Upper lobe of right lung (tissue), 1 donor: Measurements from ENCODE around the gene C10orf71. TPM values are rescaled to one million over a fixed set of nuclear protein-coding genes. Genes with fewer than 3 reads are reported as not detected.

ENCODE experiments used
- ATAC-seq: fragments of 200-7000 bp; cut with Tn5 transposase; one replicate; pipeline ENCODE4 v1.9.1; 2020; ENCODE audit warnings: mild to moderate bottlenecking, moderate library complexity
- DNase-seq: peaks from one replicate; pipeline ENCODE4 v3.0.0-alpha.2; 2020
- H3K27ac ChIP-seq: fragments of 200-600 bp; one replicate; pipeline ENCODE4 v1.8.0; 2022
- H3K27me3 ChIP-seq: fragments of 200-600 bp; one replicate; pipeline ENCODE4 v1.8.0; 2022; ENCODE audit warnings: mild to moderate bottlenecking
- H3K36me3 ChIP-seq: fragments of 200-600 bp; one replicate; pipeline ENCODE4 v1.8.0; 2022
- H3K4me1 ChIP-seq: fragments of 200-600 bp; one replicate; pipeline ENCODE4 v1.8.0; 2022
- H3K4me3 ChIP-seq: fragments of 200-600 bp; one replicate; pipeline ENCODE4 v1.8.0; 2022; ENCODE audit warnings: mild to moderate bottlenecking
- H3K9me3 ChIP-seq: fragments of 200-600 bp; one replicate; pipeline ENCODE4 v1.8.0; 2022
- CTCF ChIP-seq: fragments of 200-600 bp; IDR thresholded peaks from one replicate; pipeline ENCODE4 v1.8.0; 2022; ENCODE audit warnings: antibody characterized with exemption
- intact Hi-C: fragments of 100-400 bp; cut with DNase I; formaldehyde crosslinking; loops from one replicate; pipeline ENCODE4 v1.11.0; 2022
- total RNA-seq: library from RNA; stranded (reverse); fragmentation: NEBNext Ultra II Directional; extraction: Animal tissue kit (Norgen Biotek cat#: 25700); gene quantifications from one replicate; pipeline ENCODE4 v1.2.1, GENCODE V29; 2021
- donor health status: DM: no; HTN: yes; CAD: no; lungs with severe emphysema.

C10orf71 gene
- total RNA-seq, 1 donor from 2014 or later: not detected

- TF ChIP-seq CTCF: no peak
- Histone ChIP-seq H3K9me3 (no peaks in the 10 kb centered on the region), H3K27ac (no peak overlapping the region), H3K4me3 (no peak overlapping the region), H3K27me3 (no peaks in the 10 kb centered on the region), H3K4me1 (no peaks in the 10 kb centered on the region), H3K36me3 (no peaks in the 10 kb centered on the region)
- no peak for ATAC-seq
- no peak for DNase-seq
- intact Hi-C loops: no loop called here
These were observed 31.2 kb downstream of the C10orf71 start for GRCh38 chr10:49330127-49330665.

GRCh38 chr10:49331431-49331830 lies 32.5 kb downstream of the C10orf71 start:
- H3K4me3 ChIP-seq: no peak overlapping the region
- H3K36me3 ChIP-seq: no peaks in the 10 kb centered on the region
- H3K4me1 ChIP-seq: no peaks in the 10 kb centered on the region
- DNase-seq (no peak), ATAC-seq (no peak)
- intact Hi-C loops: no loop called here
- no peak for TF ChIP-seq CTCF
- H3K9me3 ChIP-seq: no peaks in the 10 kb centered on the region
- H3K27ac ChIP-seq: no peak overlapping the region
- H3K27me3 ChIP-seq: no peaks in the 10 kb centered on the region

- no peak for DNase-seq
- intact Hi-C loops: no loop called here
These were observed 33.4 kb downstream of the C10orf71 start for GRCh38 chr10:49332333-49332732.

GRCh38 chr10:49332768-49333167 lies 33.8 kb downstream of the C10orf71 start:
- Histone ChIP-seq H3K4me3 (no peak overlapping the region), H3K9me3 (no peaks in the 10 kb centered on the region), H3K27ac (no peak overlapping the region), H3K27me3 (no peaks in the 10 kb centered on the region), H3K4me1 (no peaks in the 10 kb centered on the region), H3K36me3 (no peaks in the 10 kb centered on the region)
- DNase-seq (no peak), ATAC-seq (no peak)
- no peak for TF ChIP-seq CTCF
- intact Hi-C loops: no loop called here

More at GRCh38 chr10:49332333-49332732, 33.4 kb downstream of the C10orf71 start:
- Histone ChIP-seq H3K27ac (no peak overlapping the region), H3K27me3 (no peaks in the 10 kb centered on the region), H3K36me3 (no peaks in the 10 kb centered on the region), H3K4me3 (no peak overlapping the region), H3K4me1 (no peaks in the 10 kb centered on the region), H3K9me3 (no peaks in the 10 kb centered on the region)
- TF ChIP-seq CTCF: no peak
- ATAC-seq: no peak

- DNase-seq: no peak
- Histone ChIP-seq H3K27me3 (no peaks in the 10 kb centered on the region), H3K4me1 (no peaks in the 10 kb centered on the region), H3K27ac (no peak overlapping the region), H3K36me3 (no peaks in the 10 kb centered on the region), H3K9me3 (no peaks in the 10 kb centered on the region), H3K4me3 (no peak overlapping the region)
- intact Hi-C loops: no loop called here
- no peak for ATAC-seq
- no peak for TF ChIP-seq CTCF
These were observed 34.2 kb downstream of the C10orf71 start for GRCh38 chr10:49333192-49333591.

- Histone ChIP-seq H3K36me3 (no peaks in the 10 kb centered on the region), H3K27ac (no peak overlapping the region), H3K27me3 (no peaks in the 10 kb centered on the region), H3K4me3 (no peak overlapping the region), H3K4me1 (no peaks in the 10 kb centered on the region), H3K9me3 (no peaks in the 10 kb centered on the region)
- intact Hi-C loops: no loop called here
- DNase-seq (no peak), ATAC-seq (no peak)
- TF ChIP-seq CTCF: no peak
These were observed 36.0 kb downstream of the C10orf71 start for GRCh38 chr10:49334964-49335363.
